HepG2 (cell line): ENCODE results near the gene INHBB. TPM values are rescaled to one million over a fixed set of nuclear protein-coding genes. Genes with fewer than 3 reads are reported as not detected.

ENCODE experiments used
- ATF7-NPFF ChIP-seq: sonication (generic); formaldehyde crosslinking; IDR thresholded peaks from 2 replicates; pipeline ENCODE4 v1.8.1; 2023; ENCODE audit warnings: mild to moderate bottlenecking, low read depth, missing genetic modification reagents, moderate library complexity
- CBFB ChIP-seq: sonication (generic); formaldehyde crosslinking; IDR thresholded peaks from 2 replicates; pipeline ENCODE4 v1.4.0; 2020; ENCODE audit warnings: missing genetic modification reagents
- CCDC6 ChIP-seq: sonication (generic); formaldehyde crosslinking; IDR thresholded peaks from 2 replicates; pipeline ENCODE4 v1.8.1; 2022; ENCODE audit warnings: mild to moderate bottlenecking, missing genetic modification reagents, moderate library complexity
- DNMT3B ChIP-seq: conservative IDR thresholded peaks from 2 replicates; pipeline ENCODE4 v1.6.1; 2016; ENCODE audit warnings: missing biosample characterization, control low read depth
- ERF ChIP-seq: IDR thresholded peaks from 2 replicates; pipeline ENCODE4 v1.6.1; 2018; ENCODE audit warnings: missing biosample characterization, missing genetic modification reagents
- ETV6 ChIP-seq: sonication (generic); formaldehyde crosslinking; conservative IDR thresholded peaks from 2 replicates; pipeline ENCODE4 v1.4.0; 2020; ENCODE audit warnings: missing genetic modification reagents
- GTF2F1 ChIP-seq: fragments of 150-350 bp; IDR thresholded peaks from 2 replicates; pipeline ENCODE4 v1.6.1; 2014; ENCODE audit warnings: low read length
- KLF13 ChIP-seq: sonication (generic); formaldehyde crosslinking; IDR thresholded peaks from 2 replicates; pipeline ENCODE4 v1.4.0; 2020; ENCODE audit warnings: mild to moderate bottlenecking, missing genetic modification reagents
- NCOA1 ChIP-seq: sonication (generic); formaldehyde crosslinking; IDR thresholded peaks from 2 replicates; pipeline ENCODE4 v1.9.0; 2021; ENCODE audit warnings: missing genetic modification reagents
- SAFB2 ChIP-seq: sonication (generic); formaldehyde crosslinking; IDR thresholded peaks from 2 replicates; pipeline ENCODE4 v1.5.1; 2020; ENCODE audit warnings: missing genetic modification reagents, low read depth, mild to moderate bottlenecking, borderline replicate concordance
- STAG1 ChIP-seq: sonication (generic); formaldehyde crosslinking; IDR thresholded peaks from 2 replicates; pipeline ENCODE4 v1.4.0; 2020; ENCODE audit warnings: missing genetic modification reagents
- XRCC5 ChIP-seq: fragments of 200-400 bp; formaldehyde crosslinking; optimal IDR thresholded peaks from 2 replicates; pipeline ENCODE3; 2017; ENCODE audit warnings: mild to moderate bottlenecking, low read length
- ZBTB43 ChIP-seq: sonication (generic); formaldehyde crosslinking; conservative IDR thresholded peaks from 2 replicates; pipeline ENCODE4 v1.4.0; 2020; ENCODE audit warnings: missing genetic modification reagents
- ZFP1 ChIP-seq: IDR thresholded peaks from 2 replicates; pipeline ENCODE4 v1.6.1; 2016
- ZMAT5 ChIP-seq: sonication (generic); formaldehyde crosslinking; IDR thresholded peaks from 2 replicates; pipeline ENCODE4 v1.5.0; 2020; ENCODE audit warnings: mild to moderate bottlenecking, low read depth, missing genetic modification reagents, borderline replicate concordance
- ZNF224 ChIP-seq: sonication (generic); formaldehyde crosslinking; IDR thresholded peaks from 2 replicates; pipeline ENCODE4 v1.5.0; 2020; ENCODE audit warnings: mild to moderate bottlenecking, missing genetic modification reagents
- ZNF251 ChIP-seq: sonication (generic); formaldehyde crosslinking; IDR thresholded peaks from 2 replicates; pipeline ENCODE4 v1.9.0; 2021; ENCODE audit warnings: mild to moderate bottlenecking, missing genetic modification reagents
- ZNF280B ChIP-seq: sonication (generic); formaldehyde crosslinking; IDR thresholded peaks from 2 replicates; pipeline ENCODE4 v1.5.0; 2020; ENCODE audit warnings: missing genetic modification reagents, mild to moderate bottlenecking, borderline replicate concordance
- ZNF331 ChIP-seq: sonication (generic); formaldehyde crosslinking; IDR thresholded peaks from 2 replicates; pipeline ENCODE4 v1.4.0; 2020; ENCODE audit warnings: missing genetic modification reagents
- ZNF501 ChIP-seq: sonication (generic); formaldehyde crosslinking; IDR thresholded peaks from 2 replicates; pipeline ENCODE4 v1.5.1; 2020; ENCODE audit warnings: mild to moderate bottlenecking, moderate library complexity, missing genetic modification reagents
- ZNF562 ChIP-seq: sonication (generic); formaldehyde crosslinking; IDR thresholded peaks from 2 replicates; pipeline ENCODE4 v1.8.0; 2022; ENCODE audit warnings: missing genetic modification reagents, borderline replicate concordance
- ZNF678 ChIP-seq: sonication (generic); formaldehyde crosslinking; IDR thresholded peaks from 2 replicates; pipeline ENCODE4 v1.4.0; 2020; ENCODE audit warnings: mild to moderate bottlenecking, missing genetic modification reagents
- ZNF878 ChIP-seq: sonication (generic); formaldehyde crosslinking; IDR thresholded peaks from 2 replicates; pipeline ENCODE4 v1.8.1; 2023; ENCODE audit warnings: mild to moderate bottlenecking, missing genetic modification reagents, moderate library complexity
- polyA plus RNA-seq, 8 experiments: library from polyadenylated mRNA; depleted of rRNA in 3 of 8; stranded (reverse) in 7 of 8; unstranded in 1 of 8; fragments of >200 nt; fragmentation: Illumina TruSeq in 4 of 8; extraction: Trizol in 4 of 8; gene quantifications; 2 replicates each; pipeline versions ENCODE4 v1.2.1 to v1.2.3, GENCODE V29; 2011 to 2016; ENCODE audit warnings: low read depth in 4 of 8, missing spikeins in 1 of 8, mixed read lengths in 1 of 8; ENCODE audit not compliant: insufficient read depth in 1 of 8
- total RNA-seq, 5 experiments: library from RNA; depleted of rRNA; stranded (reverse); fragments of >200 nt; fragmentation: Illumina TruSeq; extraction: Trizol; gene quantifications; 2 replicates each; pipeline ENCODE4 v1.2.3, GENCODE V29; 2016; ENCODE audit warnings: low read depth in 1 of 5
- TF ChIP-seq, protein P1 (sequence below): sonication (generic); formaldehyde crosslinking; IDR thresholded peaks from 2 replicates; pipeline ENCODE4 v1.4.0; 2020; ENCODE audit warnings: missing genetic modification reagents
- TF ChIP-seq, protein P2 (sequence below): sonication (generic); formaldehyde crosslinking; IDR thresholded peaks from 2 replicates; pipeline ENCODE4 v1.4.0; 2020; ENCODE audit warnings: missing genetic modification reagents
- TF ChIP-seq, protein P3 (sequence below): sonication (generic); formaldehyde crosslinking; IDR thresholded peaks from 2 replicates; pipeline ENCODE4 v1.8.1; 2023; ENCODE audit warnings: mild to moderate bottlenecking, missing genetic modification reagents, borderline replicate concordance

INHBB gene
- total and polyA plus RNA-seq, 2 of the 13 experiments (the other 11 are each of a cell fraction or from before 2014, with no cell fraction given), result 0.20 to 1.7 TPM

GRCh38 chr2:120312860-120313694 lies 32.9 kb upstream of the INHBB start (continued):
- no peak for TF ChIP-seq ZNF251 (CRISPR knock-in tag)
- no peak for TF ChIP-seq GTF2F1
- TF ChIP-seq, protein P1, sequence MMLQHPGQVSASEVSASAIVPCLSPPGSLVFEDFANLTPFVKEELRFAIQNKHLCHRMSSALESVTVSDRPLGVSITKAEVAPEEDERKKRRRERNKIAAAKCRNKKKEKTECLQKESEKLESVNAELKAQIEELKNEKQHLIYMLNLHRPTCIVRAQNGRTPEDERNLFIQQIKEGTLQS, result no peak
- TF ChIP-seq STAG1, result peak; percentile 95
- TF ChIP-seq ZMAT5 (CRISPR knock-in tag), result no peak
- TF ChIP-seq, protein P2, sequence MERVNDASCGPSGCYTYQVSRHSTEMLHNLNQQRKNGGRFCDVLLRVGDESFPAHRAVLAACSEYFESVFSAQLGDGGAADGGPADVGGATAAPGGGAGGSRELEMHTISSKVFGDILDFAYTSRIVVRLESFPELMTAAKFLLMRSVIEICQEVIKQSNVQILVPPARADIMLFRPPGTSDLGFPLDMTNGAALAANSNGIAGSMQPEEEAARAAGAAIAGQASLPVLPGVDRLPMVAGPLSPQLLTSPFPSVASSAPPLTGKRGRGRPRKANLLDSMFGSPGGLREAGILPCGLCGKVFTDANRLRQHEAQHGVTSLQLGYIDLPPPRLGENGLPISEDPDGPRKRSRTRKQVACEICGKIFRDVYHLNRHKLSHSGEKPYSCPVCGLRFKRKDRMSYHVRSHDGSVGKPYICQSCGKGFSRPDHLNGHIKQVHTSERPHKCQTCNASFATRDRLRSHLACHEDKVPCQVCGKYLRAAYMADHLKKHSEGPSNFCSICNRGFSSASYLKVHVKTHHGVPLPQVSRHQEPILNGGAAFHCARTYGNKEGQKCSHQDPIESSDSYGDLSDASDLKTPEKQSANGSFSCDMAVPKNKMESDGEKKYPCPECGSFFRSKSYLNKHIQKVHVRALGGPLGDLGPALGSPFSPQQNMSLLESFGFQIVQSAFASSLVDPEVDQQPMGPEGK (CRISPR knock-in tag), result no peak
- no peak for TF ChIP-seq ZNF678 (CRISPR knock-in tag)
- TF ChIP-seq ATF7-NPFF, result no peak
- no peak; the same call in 1 of the 2 replicates for TF ChIP-seq ETV6
- TF ChIP-seq ZBTB43 (CRISPR knock-in tag), result no peak
- no peak for TF ChIP-seq ZNF501 (CRISPR knock-in tag)
- TF ChIP-seq CBFB (CRISPR knock-in tag), result no peak
- no peak for TF ChIP-seq ZNF280B (CRISPR knock-in tag)
- peak; percentile 96 for TF ChIP-seq XRCC5
- TF ChIP-seq ERF, result peak; percentile 68; the same call in 1 of the 2 replicates
- TF ChIP-seq ZNF331, result peak; percentile 76; the same call in 1 of the 2 replicates
- TF ChIP-seq CCDC6 (CRISPR knock-in tag), result no peak
- no peak for TF ChIP-seq SAFB2
- no peak for TF ChIP-seq ZNF878 (CRISPR knock-in tag)
- TF ChIP-seq ZNF224, result no peak
- TF ChIP-seq NCOA1 (CRISPR knock-in tag), result 0 out of 2 replicates have a peak, but pooled peaks have one; percentile 90
- TF ChIP-seq ZFP1 (CRISPR knock-in tag), result no peak
- TF ChIP-seq KLF13 (CRISPR knock-in tag), result no peak
- TF ChIP-seq, protein P3, sequence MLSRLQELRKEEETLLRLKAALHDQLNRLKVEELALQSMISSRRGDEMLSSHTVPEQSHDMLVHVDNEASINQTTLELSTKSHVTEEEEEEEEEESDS, result no peak
- no peak for TF ChIP-seq ZNF562 (CRISPR knock-in tag)
- no peak for TF ChIP-seq DNMT3B
